ENCODE measurements around the gene MAP2K5.

The MAP2K5 gene

GRCh38 chr15:67505675-67506572 lies 36.6 kb upstream of the MAP2K5 start:
- TF ChIP-seq, protein P1, sequence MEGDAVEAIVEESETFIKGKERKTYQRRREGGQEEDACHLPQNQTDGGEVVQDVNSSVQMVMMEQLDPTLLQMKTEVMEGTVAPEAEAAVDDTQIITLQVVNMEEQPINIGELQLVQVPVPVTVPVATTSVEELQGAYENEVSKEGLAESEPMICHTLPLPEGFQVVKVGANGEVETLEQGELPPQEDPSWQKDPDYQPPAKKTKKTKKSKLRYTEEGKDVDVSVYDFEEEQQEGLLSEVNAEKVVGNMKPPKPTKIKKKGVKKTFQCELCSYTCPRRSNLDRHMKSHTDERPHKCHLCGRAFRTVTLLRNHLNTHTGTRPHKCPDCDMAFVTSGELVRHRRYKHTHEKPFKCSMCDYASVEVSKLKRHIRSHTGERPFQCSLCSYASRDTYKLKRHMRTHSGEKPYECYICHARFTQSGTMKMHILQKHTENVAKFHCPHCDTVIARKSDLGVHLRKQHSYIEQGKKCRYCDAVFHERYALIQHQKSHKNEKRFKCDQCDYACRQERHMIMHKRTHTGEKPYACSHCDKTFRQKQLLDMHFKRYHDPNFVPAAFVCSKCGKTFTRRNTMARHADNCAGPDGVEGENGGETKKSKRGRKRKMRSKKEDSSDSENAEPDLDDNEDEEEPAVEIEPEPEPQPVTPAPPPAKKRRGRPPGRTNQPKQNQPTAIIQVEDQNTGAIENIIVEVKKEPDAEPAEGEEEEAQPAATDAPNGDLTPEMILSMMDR (conservative IDR thresholded peaks at IDR 0.05) = no peak
- no peak overlapping the region for H3K27ac ChIP-seq

DNA sequence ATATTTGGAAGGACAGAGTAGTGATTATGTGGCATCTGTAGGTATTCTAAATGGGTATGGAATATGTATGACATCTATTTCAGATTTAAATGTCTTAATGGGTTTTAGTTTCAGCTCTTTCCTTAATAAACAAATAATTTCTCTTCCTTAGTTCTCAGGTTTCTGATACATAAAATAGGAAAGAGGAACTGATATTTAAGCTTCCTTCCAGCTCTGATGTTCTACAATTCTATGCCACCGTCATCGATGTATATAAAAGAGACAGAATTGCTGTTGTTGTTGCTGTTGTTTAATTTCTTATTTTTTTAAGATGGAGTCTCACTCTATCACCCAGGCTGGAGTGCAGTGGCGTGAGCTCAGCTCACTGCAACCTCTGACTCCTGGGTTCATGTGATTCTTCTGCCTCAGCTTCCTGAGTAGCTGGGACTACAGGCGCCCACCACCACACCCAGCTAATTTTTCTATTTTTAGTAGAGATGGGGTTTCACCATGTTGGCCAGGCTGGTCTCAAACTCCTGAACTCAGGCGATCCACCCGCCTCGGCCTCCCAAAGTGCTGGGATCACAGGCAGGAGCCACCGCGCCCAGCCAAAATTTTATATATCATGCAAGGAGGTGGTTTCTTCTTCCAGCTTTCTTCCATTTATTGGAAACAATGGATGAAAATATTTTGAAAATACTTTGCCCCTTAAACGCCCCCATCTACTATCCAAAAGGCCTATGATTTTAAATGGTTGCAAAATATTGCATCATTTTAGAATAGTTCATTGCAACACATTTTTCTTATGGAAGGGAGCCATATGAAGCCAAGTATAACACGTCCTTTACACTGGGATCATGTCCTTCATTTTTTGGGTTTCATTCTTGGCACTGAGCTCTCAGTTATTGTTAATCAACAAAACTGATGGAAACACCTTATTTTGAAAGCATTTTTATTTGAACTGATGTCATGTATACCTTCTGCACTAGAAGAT lies 35.4 kb upstream of the MAP2K5 start:
- TF ChIP-seq, protein P1 (conservative IDR thresholded peaks at IDR 0.05) = no peak

GRCh38 chr15:67508407-67508806 lies 34.1 kb upstream of the MAP2K5 start:
- TF ChIP-seq, protein P1 (conservative IDR thresholded peaks at IDR 0.05) = no peak
- H3K27ac ChIP-seq = no peak overlapping the region

More for the DNA sequence above, 35.4 kb upstream of the MAP2K5 start:
- H3K27ac ChIP-seq = no peak overlapping the region

- TF ChIP-seq, protein P1 (conservative IDR thresholded peaks at IDR 0.05) = no peak
- H3K27ac ChIP-seq = no peak overlapping the region
Observed at GRCh38 chr15:67509918-67510317, 32.6 kb upstream of the MAP2K5 start.

DNA sequence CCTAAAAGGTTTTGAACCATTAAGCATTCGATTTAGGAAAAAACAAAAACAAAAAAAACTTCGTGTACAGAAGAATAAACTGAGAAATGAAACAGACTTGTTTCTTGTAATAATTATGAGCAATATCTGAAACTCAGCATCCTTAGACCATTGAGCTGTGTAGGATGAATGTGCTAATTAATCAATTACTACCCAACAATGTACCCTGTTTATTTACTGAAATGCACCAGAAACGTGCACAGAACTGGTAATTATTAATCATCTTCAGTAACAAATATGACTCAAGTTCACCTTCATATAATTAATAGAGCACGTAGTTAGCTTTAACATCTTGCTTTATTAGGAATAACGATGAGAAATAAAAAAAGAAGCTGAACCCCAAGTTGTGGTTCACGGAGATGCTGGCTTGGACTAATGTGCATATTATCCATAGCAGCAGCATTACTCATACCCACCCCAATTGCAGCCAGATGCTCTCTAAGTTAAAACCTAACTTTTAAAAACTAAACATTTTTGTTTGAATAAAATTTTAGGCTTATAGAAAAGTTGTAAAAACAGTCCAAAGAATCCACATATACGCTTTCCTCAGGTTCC lies 31.8 kb upstream of the MAP2K5 start:
- TF ChIP-seq, protein P1 (conservative IDR thresholded peaks at IDR 0.05) = no peak
- no peak overlapping the region for H3K27ac ChIP-seq

- H3K27ac ChIP-seq = no peak overlapping the region
- TF ChIP-seq, protein P1 (conservative IDR thresholded peaks at IDR 0.05) = no peak
Observed at GRCh38 chr15:67511606-67512005, 30.9 kb upstream of the MAP2K5 start.
